MCF 10A (cell line): ENCODE data around the gene PHTF2. TPM values are rescaled to one million over a fixed set of nuclear protein-coding genes. Genes with fewer than 3 reads are reported as not detected.

Experiments
- BruUV-seq: library from RNA; stranded (reverse); fragments of 400-500 nt; replicated peaks from 2 replicates; lab custom pipeline; 2021; lab: Mats Ljungman, UMichigan
- CTCF ChIA-PET: fragments of 300-600 bp; sonication (Branson Sonifier 250); formaldehyde crosslinking; extraction: SDS; loops from one replicate; lab custom pipeline; 2021; ENCODE audit warnings: antibody characterized with exemption, inconsistent platforms; lab: Yijun Ruan, JAX
- POLR2A ChIA-PET: fragments of 300-600, 350-650 bp; sonication (Branson Sonifier 250); formaldehyde crosslinking; extraction: SDS; loops from one replicate; lab custom pipeline; 2020; ENCODE audit warnings: antibody characterized with exemption, inconsistent platforms; lab: Yijun Ruan, JAX
- DNase-seq: peaks from one replicate; pipeline ENCODE4 v3.0.0-alpha.2; 2018; ENCODE audit not compliant: unreplicated experiment
- H3K27ac Mint-ChIP-seq: one replicate; pipeline ENCODE4 v1.8.0; 2022; ENCODE audit warnings: mild to moderate bottlenecking, low read depth, mixed read lengths; ENCODE audit not compliant: unreplicated experiment
- H3K27me3 Mint-ChIP-seq: one replicate; pipeline ENCODE4 v1.8.0; 2022; ENCODE audit warnings: mixed read lengths; ENCODE audit not compliant: insufficient read depth, unreplicated experiment
- H3K36me3 Mint-ChIP-seq: one replicate; pipeline ENCODE4 v1.8.0; 2022; ENCODE audit warnings: mild to moderate bottlenecking, moderate library complexity, mixed read lengths; ENCODE audit not compliant: insufficient read depth, unreplicated experiment
- H3K4me1 Mint-ChIP-seq: one replicate; pipeline ENCODE4 v1.8.0; 2022; ENCODE audit warnings: mixed read lengths; ENCODE audit not compliant: insufficient read depth, unreplicated experiment
- H3K4me3 Mint-ChIP-seq: one replicate; pipeline ENCODE4 v1.8.0; 2022; ENCODE audit warnings: mild to moderate bottlenecking, moderate library complexity, mixed read lengths; ENCODE audit not compliant: unreplicated experiment
- H3K9me3 Mint-ChIP-seq: one replicate; pipeline ENCODE4 v1.8.0; 2022; ENCODE audit warnings: mixed read lengths; ENCODE audit not compliant: unreplicated experiment
- CTCF ChIP-seq: fragments of 200-600 bp; IDR thresholded peaks from one replicate; pipeline ENCODE4 v1.8.0; 2022; ENCODE audit warnings: antibody characterized with exemption, mild to moderate bottlenecking; ENCODE audit not compliant: unreplicated experiment
- intact Hi-C: fragments of 100-400 bp; cut with micrococcal nuclease; formaldehyde crosslinking; loops from 2 replicates; pipeline ENCODE4 v1.14.1; 2022
- total RNA-seq: library from RNA; stranded (reverse); gene quantifications from 2 replicates; pipeline ENCODE4 v1.2.3, GENCODE V29; 2022

The PHTF2 gene
- total RNA-seq, 1 experiment from 2014 or later, result 16.0 TPM

DNA sequence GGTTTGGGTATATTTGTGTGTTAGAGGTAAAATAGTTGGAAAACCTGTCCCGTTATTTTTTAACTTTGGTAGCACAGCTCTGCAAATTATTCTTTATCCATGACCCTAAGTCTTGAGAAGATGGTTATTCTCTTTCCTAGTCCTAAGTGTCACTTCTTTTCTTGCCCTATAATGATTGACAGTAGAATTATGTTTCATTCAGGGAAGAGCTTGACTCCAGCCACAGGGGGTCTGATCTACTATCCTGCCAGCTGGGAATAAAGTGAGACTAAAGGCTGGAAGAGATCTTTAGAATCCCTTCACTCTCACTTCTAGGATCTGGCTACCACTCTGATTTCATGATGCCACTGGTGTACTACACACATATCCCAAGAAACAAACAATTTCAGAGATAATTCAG, 90.4 kb downstream of the PHTF2 start:
- no TSS peak for BruUV-seq
- Mint-ChIP-seq H3K27ac (no peak overlapping the region), H3K4me1 (peaks cover 6% of the 10 kb centered on the region), H3K4me3 (no peak overlapping the region), H3K9me3 (no peaks in the 10 kb centered on the region), H3K27me3 (no peaks in the 10 kb centered on the region), H3K36me3 (no peaks in the 10 kb centered on the region)
- intact Hi-C loops, result no loop called here
- TF ChIP-seq CTCF, result no peak
- ChIA-PET POLR2A (no interaction called here), CTCF (no interaction called here)
- no peak for DNase-seq

DNA sequence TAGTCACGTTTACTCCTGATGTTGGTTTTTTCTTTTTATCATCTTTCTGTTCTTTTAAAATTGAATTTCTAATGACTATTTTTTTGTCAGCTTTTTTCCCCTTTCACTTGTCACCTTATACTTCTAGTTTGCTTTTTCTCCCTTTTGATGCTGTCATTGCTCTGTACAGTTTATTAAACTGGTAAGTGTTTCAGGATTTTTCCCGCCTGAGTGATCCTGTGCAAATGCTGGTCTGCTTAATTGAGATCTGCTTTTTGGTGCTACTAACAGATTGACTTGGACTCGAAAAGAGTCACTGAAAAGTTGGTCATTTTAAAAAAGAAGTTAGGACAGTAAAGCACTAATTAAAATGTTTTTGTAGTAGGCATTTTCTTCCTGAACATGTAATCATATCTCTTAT, 95.2 kb downstream of the PHTF2 start:
- DNase-seq, result no peak
- no peak for TF ChIP-seq CTCF
- no peaks in the 10 kb centered on the region for H3K27me3 Mint-ChIP-seq
- POLR2A ChIA-PET, result no interaction called here
- no peaks in the 10 kb centered on the region for H3K9me3 Mint-ChIP-seq
- H3K4me1 Mint-ChIP-seq, result no peaks in the 10 kb centered on the region
- CTCF ChIA-PET, result no interaction called here
- H3K27ac Mint-ChIP-seq, result no peak overlapping the region
- H3K36me3 Mint-ChIP-seq, result no peaks in the 10 kb centered on the region
- intact Hi-C loops, result no loop called here
- BruUV-seq, result no TSS peak
- no peak overlapping the region for H3K4me3 Mint-ChIP-seq

- H3K27ac Mint-ChIP-seq, result no peak overlapping the region
- no TSS peak for BruUV-seq
- no peaks in the 10 kb centered on the region for H3K4me1 Mint-ChIP-seq
- intact Hi-C loops, result no loop called here
- POLR2A ChIA-PET, result no interaction called here
- H3K36me3 Mint-ChIP-seq, result no peaks in the 10 kb centered on the region
- CTCF ChIA-PET, result no interaction called here
- H3K4me3 Mint-ChIP-seq, result no peak overlapping the region
- DNase-seq, result no peak
- TF ChIP-seq CTCF, result no peak
- H3K27me3 Mint-ChIP-seq, result no peaks in the 10 kb centered on the region
- no peaks in the 10 kb centered on the region for H3K9me3 Mint-ChIP-seq
These were observed 96.1 kb downstream of the PHTF2 start for GRCh38 chr7:77894574-77895091.

DNA sequence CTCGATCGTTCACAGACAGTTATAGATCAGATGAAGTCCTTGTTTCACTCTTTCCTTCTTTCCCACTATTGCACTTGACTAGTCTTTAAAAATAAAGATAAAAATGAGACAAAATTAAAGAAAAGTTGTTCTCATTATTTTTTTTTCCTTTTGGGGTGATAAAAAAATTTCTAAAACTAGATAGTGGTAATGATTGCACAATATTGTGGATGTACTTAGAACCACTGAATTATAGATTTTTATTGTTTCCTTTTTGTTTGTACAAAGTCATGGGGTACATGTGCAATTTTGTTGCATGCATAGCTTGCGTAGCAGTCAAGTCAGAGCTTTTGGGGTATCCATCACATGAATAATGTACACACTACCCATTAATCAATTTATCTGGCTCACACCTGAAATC, 97.3 kb downstream of the PHTF2 start:
- Mint-ChIP-seq H3K36me3 (no peaks in the 10 kb centered on the region), H3K4me1 (no peaks in the 10 kb centered on the region), H3K27ac (no peak overlapping the region), H3K4me3 (no peak overlapping the region), H3K9me3 (no peaks in the 10 kb centered on the region), H3K27me3 (no peaks in the 10 kb centered on the region)
- intact Hi-C loops, result no loop called here
- BruUV-seq, result no TSS peak
- TF ChIP-seq CTCF, result no peak
- POLR2A ChIA-PET, result no interaction called here
- no peak for DNase-seq
- CTCF ChIA-PET, result interaction anchor here (0.6 kb wide), 2 partner anchors 14 to 25 kb away, joined by 3 read pairs; no protein-coding TSS in a partner anchor
